HG03432 (cell line): ENCODE data around the gene SMARCA2.
"Not testable (repeated sequence)": the region's sequence is repeated elsewhere in the genome, so short reads cannot be mapped to it uniquely, and the experiment has no call there.

Source experiments
- ATAC-seq: cut with Tn5 transposase; IDR thresholded peaks from one replicate; pipeline ENCODE4 v1.9.1; 2021; ENCODE audit warnings: mild to moderate bottlenecking, moderate library complexity; ENCODE audit not compliant: unreplicated experiment

The SMARCA2 gene

DNA sequence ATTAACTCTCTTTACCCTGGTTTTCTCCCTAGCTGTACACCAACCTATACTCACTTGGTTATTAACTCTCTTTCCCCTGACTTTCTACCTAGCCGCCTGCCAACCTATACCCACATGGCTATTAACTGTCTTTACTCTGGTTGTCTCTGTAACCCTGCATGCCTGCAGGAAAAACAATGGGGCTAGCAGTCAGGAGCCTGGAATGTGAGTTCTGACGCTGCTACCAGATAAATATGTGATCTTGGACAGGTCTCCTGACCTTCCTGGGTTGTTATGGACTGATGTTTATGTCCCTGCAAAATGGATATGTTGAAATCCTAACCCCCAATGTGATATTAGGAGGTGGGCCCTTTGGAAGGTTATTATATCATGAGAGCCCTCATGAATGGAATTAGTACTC, 119.2 kb downstream of the SMARCA2 start:
- no peak for ATAC-seq

DNA sequence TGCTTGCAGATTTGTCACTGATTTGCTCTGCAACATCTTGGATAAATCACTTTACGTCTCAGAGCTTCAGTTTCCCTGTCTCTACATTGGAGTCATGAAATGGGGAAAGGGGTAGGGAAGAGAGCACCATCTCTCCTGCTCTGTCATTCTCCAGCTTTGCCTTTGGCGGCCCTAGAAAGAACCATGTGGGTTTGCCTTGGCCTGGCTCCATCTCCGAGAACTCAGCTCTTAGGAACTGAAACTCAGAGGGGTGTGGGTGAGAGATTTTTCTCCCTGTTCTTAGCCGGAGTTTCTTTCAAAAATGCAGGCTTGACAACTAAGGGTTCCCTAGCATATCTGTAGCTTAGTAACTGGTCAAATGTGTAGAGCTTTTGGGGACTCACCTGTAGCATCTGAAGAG, 123.5 kb downstream of the SMARCA2 start:
- no peak for ATAC-seq

GRCh38 chr9:2140600-2141223, 125.6 kb downstream of the SMARCA2 start:
- no peak for ATAC-seq

GRCh38 chr9:2142212-2142611, 127.1 kb downstream of the SMARCA2 start:
- no peak for ATAC-seq

- no peak for ATAC-seq
Measured at GRCh38 chr9:2144619-2145018, 129.5 kb downstream of the SMARCA2 start.

GRCh38 chr9:2145746-2146145, 130.6 kb downstream of the SMARCA2 start:
- no peak for ATAC-seq

GRCh38 chr9:2146700-2147099, 131.6 kb downstream of the SMARCA2 start:
- ATAC-seq: not testable (repeated sequence)

- no peak for ATAC-seq
Measured at GRCh38 chr9:2150338-2150737, 135.2 kb downstream of the SMARCA2 start.

GRCh38 chr9:2151171-2151570, 136.0 kb downstream of the SMARCA2 start:
- peak; percentile 46 for ATAC-seq

DNA sequence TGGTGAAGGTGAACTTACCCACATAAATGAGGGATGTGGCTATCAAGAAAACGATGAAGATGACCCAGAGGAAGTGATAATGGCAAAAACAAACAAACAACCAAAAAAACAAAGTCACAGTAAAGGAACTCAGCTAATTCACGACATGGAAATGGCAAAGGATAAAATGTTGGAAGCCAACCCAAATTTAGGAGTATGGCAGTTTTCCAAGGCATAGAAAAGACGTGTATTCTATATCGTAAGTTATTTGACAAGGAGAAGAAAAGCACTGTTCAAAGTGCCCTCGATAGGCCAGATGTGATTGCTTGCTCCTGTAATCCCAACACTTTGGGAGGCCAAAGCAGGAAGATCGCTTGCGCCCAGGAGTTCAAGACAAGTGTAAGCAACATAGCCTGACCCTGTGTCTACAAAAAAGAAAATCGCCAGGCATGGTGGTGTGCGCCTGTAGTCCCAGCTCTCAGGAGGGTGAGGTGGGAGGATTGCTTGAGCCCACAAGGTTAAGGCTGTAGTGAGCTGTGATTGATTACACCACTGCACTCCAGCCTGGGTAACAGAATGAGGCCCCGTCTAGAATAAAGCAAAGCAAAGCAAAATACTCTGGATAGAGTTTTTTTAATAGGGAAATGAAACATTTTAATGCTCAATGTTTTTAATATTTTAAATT, 138.0 kb downstream of the SMARCA2 start:
- ATAC-seq: no peak

- ATAC-seq: no peak
Measured at GRCh38 chr9:2153630-2154217, 138.6 kb downstream of the SMARCA2 start.

- ATAC-seq: no peak
Measured at GRCh38 chr9:2154731-2155130, 139.6 kb downstream of the SMARCA2 start.

DNA sequence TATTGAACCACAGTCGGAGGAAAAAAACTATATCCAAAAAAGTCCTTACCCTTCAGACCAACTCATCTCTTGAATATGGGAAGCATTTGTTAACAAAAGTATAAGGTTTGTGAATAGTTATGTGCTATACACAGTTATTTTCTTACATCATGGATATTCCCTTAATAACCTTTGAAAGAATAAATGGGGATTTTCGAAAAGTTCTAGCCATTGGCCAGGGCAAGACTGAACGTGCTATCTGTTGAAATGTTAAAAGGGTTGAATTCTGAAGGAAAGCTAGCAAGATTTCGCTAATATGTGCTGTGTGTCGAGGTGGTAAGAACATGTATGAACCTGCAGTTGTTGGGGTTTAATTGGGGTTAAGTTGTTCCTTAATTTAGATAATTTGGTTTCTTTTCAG, 140.8 kb downstream of the SMARCA2 start:
- no peak for ATAC-seq

DNA sequence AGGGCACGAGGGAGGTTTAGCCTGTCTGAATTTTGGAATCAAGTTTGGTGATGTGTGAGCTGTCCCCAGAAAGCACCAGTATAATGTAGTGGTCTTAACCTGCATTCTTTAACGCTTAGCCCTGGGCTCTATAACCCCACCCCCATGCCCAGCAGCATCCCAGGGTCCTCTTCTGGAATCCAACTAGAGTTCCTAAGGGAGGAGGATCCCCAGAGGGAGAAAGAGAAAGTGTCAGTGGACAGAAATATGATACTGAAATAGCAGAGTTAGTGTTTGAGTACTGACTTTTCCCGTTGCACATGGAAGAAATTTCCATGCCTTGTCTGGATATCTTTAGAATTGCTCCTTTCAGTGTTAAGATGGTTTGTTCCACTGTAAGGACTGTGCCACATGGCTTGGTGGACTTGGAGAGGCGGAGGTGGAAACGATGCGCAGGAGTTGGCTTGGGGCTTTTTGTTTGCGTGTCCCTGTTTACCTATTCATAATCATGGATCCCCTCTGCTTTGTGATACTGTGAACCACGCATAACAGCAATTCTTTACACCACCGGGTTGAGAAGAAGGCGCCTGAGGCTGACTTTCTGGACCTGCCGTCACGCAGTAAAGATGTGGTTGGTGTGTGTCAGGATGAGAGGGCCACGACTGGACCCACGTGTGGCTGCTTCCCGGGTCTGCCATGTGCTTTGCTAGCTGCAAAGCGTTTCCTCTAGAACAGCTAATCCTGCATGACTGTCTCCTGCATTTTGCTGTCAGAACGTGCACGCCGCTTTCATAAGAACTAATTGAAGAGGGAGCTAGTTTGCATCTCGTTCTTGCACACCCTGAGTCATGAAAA, 142.3 kb downstream of the SMARCA2 start:
- peak; percentile 52 for ATAC-seq

- ATAC-seq: peak; percentile 61
Measured at GRCh38 chr9:2158111-2158610, 143.0 kb downstream of the SMARCA2 start.

DNA sequence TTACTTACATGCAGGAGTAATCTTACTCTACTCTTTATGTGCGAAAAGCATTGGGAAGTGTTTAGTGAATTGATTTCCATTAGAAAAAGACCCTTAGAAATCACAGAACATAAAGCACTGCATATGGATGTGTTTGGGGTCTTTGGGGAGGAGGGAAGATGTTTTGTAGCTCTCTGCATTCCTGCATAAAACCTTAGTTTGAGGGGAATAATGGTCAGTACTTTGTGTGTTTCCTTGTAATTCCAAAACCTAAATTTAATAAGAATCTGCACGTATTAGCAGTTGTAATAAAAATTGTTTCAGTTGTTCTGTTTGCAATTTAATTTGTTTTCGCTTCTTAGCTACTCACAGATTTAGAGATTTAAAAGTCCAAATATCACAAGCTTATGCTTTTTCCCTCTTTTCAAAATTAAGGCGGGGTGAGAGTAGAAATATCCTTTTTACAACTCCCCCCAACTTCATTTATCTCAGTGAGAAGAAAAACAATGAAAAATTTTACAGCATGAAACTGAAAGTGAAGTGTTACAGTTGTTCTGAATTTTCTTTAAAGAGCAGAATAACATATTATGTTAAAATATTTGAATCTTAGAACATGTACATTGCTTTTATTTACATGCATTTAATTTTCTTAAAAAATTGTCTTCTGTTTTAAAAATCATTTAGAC, 143.8 kb downstream of the SMARCA2 start:
- no peak for ATAC-seq

GRCh38 chr9:2159521-2160454, 144.6 kb downstream of the SMARCA2 start:
- peak; percentile 24 for ATAC-seq

DNA sequence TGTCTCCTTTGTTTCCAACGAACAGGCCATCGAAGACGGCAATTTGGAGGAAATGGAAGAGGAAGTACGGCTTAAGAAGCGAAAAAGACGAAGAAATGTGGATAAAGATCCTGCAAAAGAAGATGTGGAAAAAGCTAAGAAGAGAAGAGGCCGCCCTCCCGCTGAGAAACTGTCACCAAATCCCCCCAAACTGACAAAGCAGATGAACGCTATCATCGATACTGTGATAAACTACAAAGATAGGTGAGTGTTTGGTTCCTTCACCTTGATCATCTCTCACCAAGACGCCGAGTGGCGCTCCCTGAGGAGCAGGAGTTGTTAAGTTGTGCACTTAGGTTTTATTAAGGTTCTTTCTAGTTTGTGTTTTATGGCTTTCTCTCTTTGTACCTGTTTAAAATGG, 146.5 kb downstream of the SMARCA2 start:
- ATAC-seq: no peak

DNA sequence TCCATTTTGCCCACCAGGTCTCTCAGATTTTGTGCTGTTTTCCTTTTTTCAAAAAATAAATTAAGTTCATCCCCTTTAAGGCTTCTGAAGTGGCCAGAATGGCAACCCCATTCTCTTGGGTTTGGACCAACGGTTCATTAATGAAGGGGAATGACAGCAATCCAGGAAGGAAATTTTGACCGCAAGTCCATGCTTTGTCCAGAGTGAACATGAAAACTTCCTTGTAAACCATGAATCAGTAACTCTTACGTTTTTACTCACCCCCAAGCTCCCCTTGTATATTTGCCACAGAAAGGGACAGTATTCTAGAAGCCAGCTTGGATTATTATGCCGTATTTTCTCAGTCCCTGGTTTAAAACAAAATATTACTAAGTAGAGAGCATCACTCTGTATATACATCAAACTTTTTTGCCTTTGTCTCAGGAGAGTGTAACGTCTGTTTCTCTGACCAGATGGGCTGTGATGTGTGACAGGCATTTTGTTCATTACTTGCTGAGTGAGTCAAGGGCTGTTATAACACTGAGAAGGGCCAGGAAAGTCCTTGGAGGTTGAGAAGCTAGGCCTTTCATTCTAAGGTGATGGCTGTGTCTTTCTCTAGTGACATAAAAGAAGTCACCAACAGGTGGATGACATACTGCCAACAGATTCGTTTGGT, 148.2 kb downstream of the SMARCA2 start:
- no peak for ATAC-seq
